Karpas-422 (cell line): ENCODE results near the gene LEMD3. TPM values are rescaled to one million over a fixed set of nuclear protein-coding genes. Genes with fewer than 3 reads are reported as not detected.

ENCODE experiments used
- DNase-seq: peaks from one replicate; pipeline ENCODE4 v3.0.0-alpha.2; 2015
- H2AFZ ChIP-seq: fragments of 200-600 bp; sonication (generic); 2 replicates; pipeline ENCODE4 v1.6.1; 2014; ENCODE audit warnings: antibody characterized with exemption, low read length, mixed read lengths
- H3K27ac ChIP-seq: fragments of 200-600 bp; sonication (generic); 2 replicates; pipeline ENCODE4 v1.5.1; 2014; ENCODE audit warnings: mild to moderate bottlenecking, low read length, moderate library complexity
- H3K27me3 ChIP-seq: fragments of 200-600 bp; sonication (generic); 2 replicates; pipeline ENCODE4 v1.6.1; 2014; ENCODE audit warnings: low read length, mixed read lengths
- H3K36me3 ChIP-seq: fragments of 200-600 bp; sonication (generic); 2 replicates; pipeline ENCODE4 v1.6.1; 2014; ENCODE audit warnings: low read length, mixed read lengths; ENCODE audit not compliant: insufficient read depth
- H3K4me1 ChIP-seq: fragments of 200-600 bp; sonication (generic); 2 replicates; pipeline ENCODE4 v1.6.1; 2014; ENCODE audit warnings: mild to moderate bottlenecking, low read length, mixed read lengths
- H3K4me2 ChIP-seq: fragments of 200-600 bp; sonication (generic); 2 replicates; pipeline ENCODE4 v1.6.1; 2014; ENCODE audit warnings: low read length, low read depth, mild to moderate bottlenecking; ENCODE audit not compliant: poor library complexity, severe bottlenecking
- H3K4me3 ChIP-seq: fragments of 200-600 bp; sonication (generic); 2 replicates; pipeline ENCODE4 v1.5.1; 2014; ENCODE audit warnings: mild to moderate bottlenecking, antibody characterized with exemption, low read length, mixed read lengths
- H3K79me2 ChIP-seq: fragments of 200-600 bp; sonication (generic); 2 replicates; pipeline ENCODE4 v1.6.1; 2014; ENCODE audit warnings: mild to moderate bottlenecking, low read length, mixed read lengths
- H3K9ac ChIP-seq: fragments of 200-600 bp; sonication (generic); 2 replicates; pipeline ENCODE4 v1.6.0; 2014; ENCODE audit warnings: low read length
- H3K9me2 ChIP-seq: fragments of 200-600 bp; sonication (generic), shearing (Covaris generic); replicated peaks from 2 replicates; pipeline ENCODE4 v1.6.0; 2014; ENCODE audit warnings: mild to moderate bottlenecking, low read length, moderate library complexity; ENCODE audit not compliant: insufficient read depth
- H3K9me3 ChIP-seq: fragments of 300-700, 200-600 bp; sonication (generic); 2 replicates; pipeline ENCODE4 v1.6.1; 2014; ENCODE audit warnings: low read length, mixed read lengths
- H4K20me1 ChIP-seq: fragments of 200-600 bp; sonication (generic); 2 replicates; pipeline ENCODE4 v1.6.1; 2014; ENCODE audit warnings: mild to moderate bottlenecking, antibody characterized with exemption, low read length, low read depth; ENCODE audit not compliant: insufficient read depth
- total RNA-seq: library from RNA; depleted of rRNA; stranded (reverse); fragments of >200 nt; shearing (Covaris generic); gene quantifications from 2 replicates; pipeline ENCODE4 v1.2.3, GENCODE V29; 2014; ENCODE audit warnings: low replicate concordance; rRNA removed

The LEMD3 gene
- total RNA-seq, 1 experiment from 2014 or later, result 35.6 TPM

DNA sequence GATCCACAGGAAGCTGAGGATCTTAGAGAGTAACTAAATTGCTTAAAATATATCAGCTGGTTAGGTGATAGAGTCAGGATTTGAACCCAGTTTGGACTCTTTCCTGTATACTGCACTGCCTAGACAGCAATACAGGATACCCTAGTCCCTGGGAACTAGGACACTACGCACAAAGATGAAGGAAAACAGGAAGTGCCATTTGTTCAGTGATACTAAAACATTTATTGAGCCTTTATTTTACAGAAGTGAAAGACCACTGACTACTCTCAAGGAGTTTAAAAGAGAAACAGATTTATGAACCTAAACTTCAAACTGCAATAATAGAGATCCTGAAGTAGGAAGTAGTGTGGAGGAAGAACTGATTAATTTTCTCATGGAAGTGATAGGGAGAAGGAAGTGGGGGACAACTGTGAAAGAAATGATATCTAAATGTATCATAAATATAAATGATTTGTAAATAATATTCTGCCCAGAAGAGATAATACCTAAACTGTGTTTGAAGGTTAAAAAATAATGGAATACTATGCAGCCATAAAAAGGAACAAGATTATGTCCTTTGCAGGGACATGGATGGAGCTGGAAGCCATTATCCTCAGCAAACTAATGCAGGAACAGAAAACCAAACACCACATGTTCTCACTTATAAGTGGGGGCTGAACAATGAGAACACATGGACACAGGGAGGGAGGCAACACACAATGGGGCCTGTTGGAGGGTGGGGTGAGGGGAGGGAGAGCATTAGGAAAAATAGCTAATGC is 127.3 kb downstream of the LEMD3 start:
- no peak overlapping the region for H2AFZ ChIP-seq
- H3K79me2 ChIP-seq, result no peaks in the 10 kb centered on the region
- no peaks in the 10 kb centered on the region for H3K9me2 ChIP-seq
- H3K27me3 ChIP-seq, result no peaks in the 10 kb centered on the region; the same call in 1 of the 2 replicates
- no peak overlapping the region for H3K27ac ChIP-seq
- no peak overlapping the region for H3K4me3 ChIP-seq
- H4K20me1 ChIP-seq, result no peaks in the 10 kb centered on the region
- no peak for DNase-seq
- H3K4me2 ChIP-seq, result no peak overlapping the region
- H3K9me3 ChIP-seq, result no peaks in the 10 kb centered on the region
- H3K4me1 ChIP-seq, result no peaks in the 10 kb centered on the region
- no peak overlapping the region for H3K9ac ChIP-seq
- no peaks in the 10 kb centered on the region for H3K36me3 ChIP-seq

Other genes with a start within 250 kb of the LEMD3 start
- not detected in 2 replicates for gene WIF1, start 48.3 kb upstream of the LEMD3 start, total RNA-seq
- gene MSRB3, start 109.1 kb downstream of the LEMD3 start, total RNA-seq, result not detected in 2 replicates